ENCODE measurements around the gene ESYT2. TPM values are rescaled to one million over a fixed set of nuclear protein-coding genes. Genes with fewer than 3 reads are reported as not detected.

Gene ESYT2
- polyA plus RNA-seq, 3 donors = 14.0 to 24.1 (median 22.0) TPM

GRCh38 chr7:158816271-158816670 is 13.0 kb downstream of the ESYT2 start:
- H3K36me3 ChIP-seq (replicated peaks in 1 of 2; ENCODE audit: control insufficient read depth in 1 of 2, insufficient read depth in 2 of 2, low read length in 2 of 2) = peaks cover 2 to 14% of the 10 kb centered on the region in 2 donors
- Mint-ChIP-seq H3K9me3 (peaks cover 0 to under 1% (median 0%) of the 10 kb centered on the region in 7 donors), H3K27me3 (ENCODE audit: low read depth in 3 of 3) (peaks cover 0 to 2% (median 0%) of the 10 kb centered on the region in 3 donors), H3K4me3 (no peak overlapping the region), H3K4me1 (peaks cover 83% of the 10 kb centered on the region), H3K27ac (peak overlapping the region; percentile 79 to 98 (median 85)), H3K36me3 (peaks cover 17 to 26% of the 10 kb centered on the region in 2 donors)
- no peak overlapping the region for H3K4me3 ChIP-seq (replicated peaks in 1 of 3; ENCODE audit: low read depth in 2 of 3, low read length in 3 of 3)
- no peak overlapping the region for H3K4me2 ChIP-seq (replicated peaks; ENCODE audit: extremely low read depth, low read length, poor library complexity, severe bottlenecking)
- peak overlapping the region; percentile 58 to 97 for H3K27ac ChIP-seq (ENCODE audit: low read depth in 1 of 2, low read length in 2 of 2)
- H3K27me3 ChIP-seq (ENCODE audit: control insufficient read depth in 2 of 2, insufficient read depth in 2 of 2, low read length in 2 of 2) = no peaks in the 10 kb centered on the region
- intact Hi-C loops (cut with micrococcal nuclease) = loop anchor here in 1 of 2 donors (2.0 to 5.0 kb wide), 3 partner anchors 15 to 109 kb away; partner anchors contain the start of gene DYNC2I1
- H2AFZ ChIP-seq (ENCODE audit: insufficient read depth, low read depth, low read length, poor library complexity, severe bottlenecking) = no peak overlapping the region
- H3K4me1 ChIP-seq (ENCODE audit: control insufficient read depth in 1 of 2, insufficient read depth in 2 of 2, low read length in 2 of 2) = peaks cover 61 to 67% of the 10 kb centered on the region in 2 donors
- no peak for DNase-seq
- no peak overlapping the region for H3K9ac ChIP-seq (ENCODE audit: insufficient read depth, low read length, poor library complexity, severe bottlenecking)
- TF ChIP-seq, protein P1, sequence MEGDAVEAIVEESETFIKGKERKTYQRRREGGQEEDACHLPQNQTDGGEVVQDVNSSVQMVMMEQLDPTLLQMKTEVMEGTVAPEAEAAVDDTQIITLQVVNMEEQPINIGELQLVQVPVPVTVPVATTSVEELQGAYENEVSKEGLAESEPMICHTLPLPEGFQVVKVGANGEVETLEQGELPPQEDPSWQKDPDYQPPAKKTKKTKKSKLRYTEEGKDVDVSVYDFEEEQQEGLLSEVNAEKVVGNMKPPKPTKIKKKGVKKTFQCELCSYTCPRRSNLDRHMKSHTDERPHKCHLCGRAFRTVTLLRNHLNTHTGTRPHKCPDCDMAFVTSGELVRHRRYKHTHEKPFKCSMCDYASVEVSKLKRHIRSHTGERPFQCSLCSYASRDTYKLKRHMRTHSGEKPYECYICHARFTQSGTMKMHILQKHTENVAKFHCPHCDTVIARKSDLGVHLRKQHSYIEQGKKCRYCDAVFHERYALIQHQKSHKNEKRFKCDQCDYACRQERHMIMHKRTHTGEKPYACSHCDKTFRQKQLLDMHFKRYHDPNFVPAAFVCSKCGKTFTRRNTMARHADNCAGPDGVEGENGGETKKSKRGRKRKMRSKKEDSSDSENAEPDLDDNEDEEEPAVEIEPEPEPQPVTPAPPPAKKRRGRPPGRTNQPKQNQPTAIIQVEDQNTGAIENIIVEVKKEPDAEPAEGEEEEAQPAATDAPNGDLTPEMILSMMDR (IDR thresholded peaks at IDR 0.05) = no peak
- H3K9me3 ChIP-seq (replicated peaks in 1 of 2; ENCODE audit: control insufficient read depth in 1 of 2, insufficient read depth in 1 of 2, low read length in 2 of 2) = no peaks in the 10 kb centered on the region
- H4K20me1 ChIP-seq (ENCODE audit: insufficient read depth, low read length) = peaks cover 34% of the 10 kb centered on the region
- H3K79me2 ChIP-seq (ENCODE audit: insufficient read depth, low read length) = peaks cover 96% of the 10 kb centered on the region
- no CpG with 5 or more reads among the region's 3 CpGs for WGBS (ENCODE audit: insufficient coverage)

DNA sequence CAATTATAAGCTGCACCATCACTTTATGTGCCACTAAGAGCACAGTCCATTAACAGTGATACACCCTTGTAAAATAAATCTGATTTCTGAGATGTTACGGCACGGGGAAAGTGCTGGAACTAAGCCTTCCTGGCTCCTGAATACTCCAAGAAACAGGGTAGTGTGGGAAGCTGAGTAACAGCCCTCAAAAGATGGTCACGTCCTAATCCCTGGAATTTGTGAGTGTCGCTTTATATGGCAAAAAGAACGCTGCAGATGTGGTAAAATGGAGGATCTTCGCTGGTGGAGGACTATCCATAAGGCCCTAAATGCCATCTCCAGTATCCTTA is 13.5 kb downstream of the ESYT2 start:
- WGBS (ENCODE audit: insufficient coverage) = no CpG with 5 or more reads among the region's 6 CpGs
- TF ChIP-seq, protein P1 (IDR thresholded peaks at IDR 0.05) = no peak
- Histone ChIP-seq H2AFZ (ENCODE audit: insufficient read depth, low read depth, low read length, poor library complexity, severe bottlenecking) (no peak overlapping the region), H3K79me2 (ENCODE audit: insufficient read depth, low read length) (peaks cover 96% of the 10 kb centered on the region), H3K9me3 (replicated peaks in 1 of 2; ENCODE audit: control insufficient read depth in 1 of 2, insufficient read depth in 1 of 2, low read length in 2 of 2) (no peaks in the 10 kb centered on the region), H3K4me3 (replicated peaks in 1 of 3; ENCODE audit: low read depth in 2 of 3, low read length in 3 of 3) (no peak overlapping the region), H3K36me3 (replicated peaks in 1 of 2; ENCODE audit: control insufficient read depth in 1 of 2, insufficient read depth in 2 of 2, low read length in 2 of 2) (peaks cover 2 to 14% of the 10 kb centered on the region in 2 donors), H3K27me3 (ENCODE audit: control insufficient read depth in 2 of 2, insufficient read depth in 2 of 2, low read length in 2 of 2) (no peaks in the 10 kb centered on the region), H3K9ac (ENCODE audit: insufficient read depth, low read length, poor library complexity, severe bottlenecking) (no peak overlapping the region), H3K27ac (ENCODE audit: low read depth in 1 of 2, low read length in 2 of 2) (peak overlapping the region in 1 of 2 donors; percentile 97), H4K20me1 (ENCODE audit: insufficient read depth, low read length) (peaks cover 34% of the 10 kb centered on the region), H3K4me2 (replicated peaks; ENCODE audit: extremely low read depth, low read length, poor library complexity, severe bottlenecking) (no peak overlapping the region), H3K4me1 (ENCODE audit: control insufficient read depth in 1 of 2, insufficient read depth in 2 of 2, low read length in 2 of 2) (peaks cover 61 to 67% of the 10 kb centered on the region in 2 donors)
- H3K36me3 Mint-ChIP-seq = peaks cover 17 to 26% of the 10 kb centered on the region in 2 donors
- H3K27ac Mint-ChIP-seq = peak overlapping the region in 6 of 7 donors; percentile 79 to 98 (median 84)
- peaks cover 0 to 2% (median 0%) of the 10 kb centered on the region in 3 donors for H3K27me3 Mint-ChIP-seq (ENCODE audit: low read depth in 3 of 3)
- H3K4me3 Mint-ChIP-seq = no peak overlapping the region
- H3K4me1 Mint-ChIP-seq = peaks cover 81% of the 10 kb centered on the region
- H3K9me3 Mint-ChIP-seq = no peaks in the 10 kb centered on the region
- DNase-seq = no peak
- intact Hi-C loops (cut with micrococcal nuclease) = loop anchor here in 1 of 2 donors (2.0 to 5.0 kb wide), 3 partner anchors 15 to 108 kb away; partner anchors contain the start of gene DYNC2I1

Measured in CD14-positive monocyte (primary cell).